UCSD-AML1 (cell line): ENCODE measurements around the gene CA4.
"Not testable (repeated sequence)": the region's sequence is repeated elsewhere in the genome, so short reads cannot be mapped to it uniquely, and the experiment has no call there.

Source experiments
- DNase-seq: peaks from one replicate; lab custom pipeline; 2025; ENCODE audit not compliant: unreplicated experiment; lab: John Stamatoyannopoulos, UW

CA4 gene

GRCh38 chr17:60171753-60172079 lies 21.9 kb downstream of the CA4 start:
- no peak for DNase-seq

GRCh38 chr17:60173304-60173819 lies 23.6 kb downstream of the CA4 start:
- no peak for DNase-seq

- DNase-seq = no peak
Observed at GRCh38 chr17:60174035-60174434, 24.3 kb downstream of the CA4 start.

GRCh38 chr17:60174767-60175166 lies 25.0 kb downstream of the CA4 start:
- DNase-seq = peak; percentile 39

- not testable (repeated sequence) for DNase-seq
Observed at GRCh38 chr17:60176763-60177162, 27.0 kb downstream of the CA4 start.

GRCh38 chr17:60178180-60178579 lies 28.4 kb downstream of the CA4 start:
- DNase-seq = not testable (repeated sequence)

- DNase-seq = not testable (repeated sequence)
Observed at GRCh38 chr17:60180380-60180779, 30.6 kb downstream of the CA4 start.

GRCh38 chr17:60186372-60186771 lies 36.6 kb downstream of the CA4 start:
- DNase-seq = not testable (repeated sequence)

GRCh38 chr17:60186846-60187745 lies 37.3 kb downstream of the CA4 start:
- DNase-seq = not testable (repeated sequence)

GRCh38 chr17:60188759-60189158 lies 39.0 kb downstream of the CA4 start:
- DNase-seq = no peak

GRCh38 chr17:60190032-60190431 lies 40.3 kb downstream of the CA4 start:
- not testable (repeated sequence) for DNase-seq

- DNase-seq = not testable (repeated sequence)
Observed at GRCh38 chr17:60193032-60193431, 43.3 kb downstream of the CA4 start.

- DNase-seq = no peak
Observed at GRCh38 chr17:60193482-60193881, 43.7 kb downstream of the CA4 start.

GRCh38 chr17:60194141-60194540 lies 44.4 kb downstream of the CA4 start:
- not testable (repeated sequence) for DNase-seq

- not testable (repeated sequence) for DNase-seq
Observed at GRCh38 chr17:60198630-60199029, 48.9 kb downstream of the CA4 start.

GRCh38 chr17:60205782-60206181 lies 56.0 kb downstream of the CA4 start:
- not testable (repeated sequence) for DNase-seq

GRCh38 chr17:60208302-60208701 lies 58.5 kb downstream of the CA4 start:
- DNase-seq = not testable (repeated sequence)
